ENCODE results near the gene BST1.

GRCh38 chr4:15675356-15675755 lies 27.5 kb upstream of the BST1 start:
- TF ChIP-seq CTCF (conservative IDR thresholded peaks at IDR 0.05 in 1 of 2, IDR thresholded peaks at IDR 0.05 in 1 of 2; ENCODE audit: extremely low read depth in 1 of 2, insufficient read depth in 1 of 2, low read depth in 1 of 2, low read length in 2 of 2) (no peak), EZH2 (IDR thresholded peaks at IDR 0.05; ENCODE audit: borderline replicate concordance, low read length) (no peak)
